Left renal pelvis (tissue), 4 donors: ENCODE measurements around the gene FADS1. TPM values are rescaled to one million over a fixed set of nuclear protein-coding genes. Genes with fewer than 3 reads are reported as not detected.

Experiments used
- DNase-seq, 4 donors: peaks; one replicate each; pipeline ENCODE4 v3.0.0-alpha.2; 2013; ENCODE audit warnings: low read depth in 4 of 4, low spot score in 3 of 4
- polyA plus RNA-seq, 4 donors: library from polyadenylated mRNA; unstranded; fragments of 120-200 nt; gene quantifications; one replicate each; pipeline ENCODE4 v1.2.1, GENCODE V29; 2013; ENCODE audit not compliant: insufficient read length in 4 of 4

The FADS1 gene
- polyA plus RNA-seq, result 10 to 100 TPM; 33.2 to 46.7 (median 41.1) TPM

DNA sequence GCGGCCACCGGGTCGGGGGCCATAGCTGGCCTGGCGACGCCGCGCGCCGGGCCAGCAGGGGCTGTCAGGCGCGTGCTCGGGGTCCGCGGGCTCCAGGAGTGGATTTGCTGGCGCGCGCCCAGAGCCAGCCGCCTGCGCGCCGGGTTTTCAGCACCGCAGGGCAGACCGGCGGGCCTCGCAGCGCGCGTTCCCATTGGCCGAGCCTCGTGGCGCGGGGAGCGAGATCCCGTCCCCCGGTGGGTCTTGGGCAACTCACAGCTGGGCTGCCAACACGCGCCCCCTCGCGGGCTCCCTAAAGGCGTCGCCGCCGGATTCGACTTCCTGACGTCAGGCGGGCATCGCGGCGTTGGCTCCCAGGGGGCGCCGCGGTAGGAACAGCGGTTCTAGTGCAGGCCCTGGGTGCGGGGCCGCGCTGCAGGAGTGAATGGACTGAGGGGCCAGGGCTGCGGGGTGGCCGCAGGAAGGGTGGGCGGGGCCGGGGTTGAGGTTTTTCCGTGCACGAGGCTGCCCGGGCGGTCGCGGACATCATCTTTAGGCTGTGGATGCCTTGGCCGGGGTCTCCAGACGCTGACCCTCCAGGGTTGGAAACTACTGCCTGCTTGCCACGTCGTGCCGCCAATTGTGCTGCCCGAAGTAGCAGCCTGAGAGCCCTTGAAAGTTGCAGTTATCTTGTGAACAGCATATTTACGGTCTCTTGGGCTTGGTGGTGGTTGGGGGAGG is at the start of gene FADS1:
FADS1 (minus strand) TSS at position 268 of the 720 bp plus-strand sequence; CDS start at position 194, 74 bp downstream.
- peak; percentile 76 to 88 (median 80) for DNase-seq

DNA sequence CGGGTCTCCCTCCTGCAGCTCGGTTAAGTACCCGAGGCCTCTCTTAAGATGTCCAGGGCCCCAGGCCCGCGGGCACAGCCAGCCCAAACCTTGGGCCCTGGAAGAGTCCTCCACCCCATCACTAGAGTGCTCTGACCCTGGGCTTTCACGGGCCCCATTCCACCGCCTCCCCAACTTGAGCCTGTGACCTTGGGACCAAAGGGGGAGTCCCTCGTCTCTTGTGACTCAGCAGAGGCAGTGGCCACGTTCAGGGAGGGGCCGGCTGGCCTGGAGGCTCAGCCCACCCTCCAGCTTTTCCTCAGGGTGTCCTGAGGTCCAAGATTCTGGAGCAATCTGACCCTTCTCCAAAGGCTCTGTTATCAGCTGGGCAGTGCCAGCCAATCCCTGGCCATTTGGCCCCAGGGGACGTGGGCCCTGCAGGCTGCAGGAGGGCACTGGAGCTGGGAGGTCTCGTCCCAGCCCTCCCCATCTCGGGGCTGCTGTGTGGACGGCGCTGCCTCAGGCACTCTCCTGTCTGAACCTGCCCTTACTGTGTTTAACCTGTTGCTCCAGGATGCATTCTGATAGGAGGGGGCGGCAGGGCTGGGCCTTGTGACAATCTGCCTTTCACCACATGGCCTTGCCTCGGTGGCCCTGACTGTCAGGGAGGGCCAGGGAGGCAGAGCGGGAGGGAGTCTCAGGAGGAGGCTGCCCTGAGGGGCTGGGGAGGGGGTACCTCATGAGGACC is 49.6 kb upstream of the FADS1 start:
- no peak for DNase-seq

DNA sequence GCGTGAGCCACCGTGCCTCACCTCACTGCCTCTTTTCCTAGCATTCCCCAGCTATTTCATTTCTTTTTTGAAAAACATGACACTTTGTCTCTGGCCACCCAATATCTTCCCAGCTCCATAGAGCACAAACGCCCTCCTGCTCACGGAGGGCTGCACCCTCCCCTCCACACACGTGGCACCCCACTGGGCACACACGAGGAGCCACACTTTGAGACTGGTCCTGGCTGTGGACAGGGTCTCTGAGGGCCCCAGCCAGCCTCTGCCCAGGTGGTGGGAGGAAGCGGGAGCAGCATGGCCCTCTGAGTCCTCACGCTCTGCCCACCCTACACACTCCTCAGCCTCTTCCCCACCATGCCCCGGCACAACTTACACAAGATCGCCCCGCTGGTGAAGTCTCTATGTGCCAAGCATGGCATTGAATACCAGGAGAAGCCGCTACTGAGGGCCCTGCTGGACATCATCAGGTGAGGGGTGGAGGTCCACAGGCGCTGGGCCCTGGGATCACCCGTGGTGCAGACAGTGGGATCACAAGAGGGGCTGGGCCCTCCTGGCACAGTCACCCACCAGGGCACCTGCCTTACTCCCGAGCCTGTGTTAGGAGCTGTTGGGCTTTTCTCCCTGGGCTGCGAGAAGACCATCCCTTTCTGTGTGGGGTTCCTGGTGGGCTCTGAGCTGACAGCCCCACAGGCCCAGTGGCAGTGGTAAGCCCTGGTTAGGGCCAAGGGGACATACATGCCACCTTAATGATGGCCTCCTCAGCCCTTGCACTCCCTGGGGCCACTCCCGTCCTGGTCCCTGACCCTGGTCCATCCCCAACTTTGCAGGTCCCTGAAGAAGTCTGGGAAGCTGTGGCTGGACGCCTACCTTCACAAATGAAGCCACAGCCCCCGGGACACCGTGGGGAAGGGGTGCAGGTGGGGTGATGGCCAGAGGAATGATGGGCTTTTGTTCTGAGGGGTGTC is 48.3 kb upstream of the FADS1 start:
- DNase-seq, result no peak

DNA sequence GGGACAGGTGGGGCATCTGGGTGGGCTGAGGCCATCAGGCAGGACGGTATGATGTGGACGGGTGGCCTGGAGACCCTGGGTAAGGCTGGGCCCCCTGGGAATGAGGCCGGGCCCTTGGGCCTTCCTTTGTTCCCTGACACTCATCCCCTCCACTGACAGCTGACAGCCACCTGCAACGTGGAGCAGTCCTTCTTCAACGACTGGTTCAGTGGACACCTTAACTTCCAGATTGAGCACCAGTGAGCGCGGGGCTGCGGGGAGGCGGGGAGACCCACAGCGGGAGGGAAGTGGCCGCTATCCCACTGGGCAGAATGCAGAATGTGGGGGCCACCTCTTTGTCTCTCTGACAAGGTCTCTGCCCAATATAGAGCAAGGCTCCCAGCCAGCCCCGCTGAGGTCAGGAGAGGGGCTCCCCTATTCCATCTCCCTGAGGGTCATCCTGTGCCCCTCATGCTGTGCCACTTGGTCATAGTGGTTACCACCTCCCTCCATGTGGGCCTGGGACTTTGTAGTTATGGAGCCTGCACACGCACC is 46.8 kb upstream of the FADS1 start:
- no peak for DNase-seq

DNA sequence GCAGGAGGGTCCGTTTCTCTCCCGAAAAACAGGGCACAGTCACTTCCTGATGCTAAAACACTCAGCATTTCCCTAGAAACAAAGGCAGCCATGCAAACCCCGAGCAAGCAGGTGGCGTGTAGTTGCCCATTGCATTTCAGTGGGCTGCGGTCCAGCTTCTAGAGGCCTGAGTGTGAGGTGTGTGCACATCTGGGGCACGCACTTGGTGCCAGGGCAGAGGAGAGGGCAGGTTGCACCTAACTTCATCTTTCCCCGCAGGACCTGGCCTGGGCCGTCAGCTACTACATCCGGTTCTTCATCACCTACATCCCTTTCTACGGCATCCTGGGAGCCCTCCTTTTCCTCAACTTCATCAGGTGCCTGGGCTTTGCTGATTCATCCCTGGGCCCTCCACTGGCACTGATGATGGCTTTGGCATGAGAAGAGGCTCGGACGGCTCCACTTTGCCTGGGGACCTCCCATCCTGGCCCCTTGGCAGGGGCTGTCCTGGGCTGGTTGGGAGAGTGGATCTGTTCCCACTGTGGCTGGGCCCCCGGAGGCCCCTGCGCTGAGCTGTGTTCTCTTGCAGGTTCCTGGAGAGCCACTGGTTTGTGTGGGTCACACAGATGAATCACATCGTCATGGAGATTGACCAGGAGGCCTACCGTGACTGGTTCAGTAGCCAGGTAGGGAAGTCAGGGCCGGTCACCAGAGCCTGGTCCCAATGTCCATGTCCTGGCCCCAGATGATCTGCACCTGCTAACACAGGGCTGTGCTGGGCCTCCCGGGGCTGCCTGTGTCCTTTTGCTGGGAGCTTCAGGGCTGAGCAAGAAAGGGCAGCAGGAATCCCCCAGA is 46.1 kb upstream of the FADS1 start:
- no peak for DNase-seq

DNA sequence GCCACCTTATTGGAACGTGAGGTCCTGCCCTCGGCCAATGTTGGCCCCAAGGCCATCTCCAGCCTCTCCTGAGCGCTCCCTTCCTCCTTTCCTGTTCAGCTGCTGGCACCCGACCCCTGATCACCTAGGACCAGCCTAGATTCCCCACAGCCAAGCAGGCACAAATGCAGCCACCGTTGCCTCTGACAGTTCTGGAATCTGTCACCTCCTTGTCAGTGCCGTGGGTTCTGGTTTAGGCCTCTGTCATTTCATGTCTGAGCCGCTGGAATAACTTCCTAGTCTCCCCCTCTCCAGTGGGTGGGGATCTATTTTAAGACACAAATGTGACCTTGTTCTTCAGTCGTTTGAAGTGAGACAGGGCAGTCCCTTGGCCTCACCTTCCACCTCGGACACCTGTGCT is 44.8 kb upstream of the FADS1 start:
- no peak for DNase-seq

DNA sequence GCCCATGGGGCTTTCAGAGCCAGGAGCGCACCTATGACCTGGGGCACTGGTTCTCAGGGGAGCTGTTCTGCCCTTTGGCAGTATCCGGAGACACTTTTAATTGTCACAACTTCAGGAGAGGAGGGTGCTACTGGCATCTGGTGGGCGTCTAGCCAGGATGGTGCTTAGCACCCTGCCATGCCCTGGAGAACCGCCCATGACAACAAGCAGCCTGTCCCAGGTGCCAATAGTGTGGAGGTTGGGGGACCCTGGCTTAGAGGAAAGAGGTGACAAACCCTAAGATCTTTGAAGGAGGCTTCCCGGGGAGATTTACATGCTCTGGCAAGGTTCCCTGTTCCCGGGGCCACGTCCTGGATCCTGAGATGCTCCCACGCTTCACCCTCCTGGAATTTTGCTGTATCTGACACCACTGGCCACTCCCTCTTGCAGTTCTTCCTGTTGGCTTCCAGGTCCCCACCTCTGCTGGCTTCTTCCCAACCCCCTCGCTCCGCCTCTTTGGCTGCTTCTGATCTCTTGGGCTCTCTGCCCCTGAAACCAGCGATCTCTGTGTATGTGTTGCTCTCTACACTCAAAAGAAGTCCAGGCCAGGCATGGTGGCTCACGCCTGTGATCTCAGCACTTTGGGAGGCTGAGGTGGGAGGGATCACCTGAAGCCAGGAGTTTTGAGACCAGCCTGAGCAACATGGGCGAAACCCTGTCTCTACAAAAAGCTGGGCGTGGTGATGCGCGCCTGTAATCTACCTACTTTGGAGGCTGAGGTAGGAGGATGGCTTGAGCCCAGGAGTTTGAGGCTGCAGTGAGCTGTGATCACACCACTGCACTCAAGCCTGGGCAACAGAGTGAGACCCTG is 43.5 kb upstream of the FADS1 start:
- DNase-seq, result no peak

DNA sequence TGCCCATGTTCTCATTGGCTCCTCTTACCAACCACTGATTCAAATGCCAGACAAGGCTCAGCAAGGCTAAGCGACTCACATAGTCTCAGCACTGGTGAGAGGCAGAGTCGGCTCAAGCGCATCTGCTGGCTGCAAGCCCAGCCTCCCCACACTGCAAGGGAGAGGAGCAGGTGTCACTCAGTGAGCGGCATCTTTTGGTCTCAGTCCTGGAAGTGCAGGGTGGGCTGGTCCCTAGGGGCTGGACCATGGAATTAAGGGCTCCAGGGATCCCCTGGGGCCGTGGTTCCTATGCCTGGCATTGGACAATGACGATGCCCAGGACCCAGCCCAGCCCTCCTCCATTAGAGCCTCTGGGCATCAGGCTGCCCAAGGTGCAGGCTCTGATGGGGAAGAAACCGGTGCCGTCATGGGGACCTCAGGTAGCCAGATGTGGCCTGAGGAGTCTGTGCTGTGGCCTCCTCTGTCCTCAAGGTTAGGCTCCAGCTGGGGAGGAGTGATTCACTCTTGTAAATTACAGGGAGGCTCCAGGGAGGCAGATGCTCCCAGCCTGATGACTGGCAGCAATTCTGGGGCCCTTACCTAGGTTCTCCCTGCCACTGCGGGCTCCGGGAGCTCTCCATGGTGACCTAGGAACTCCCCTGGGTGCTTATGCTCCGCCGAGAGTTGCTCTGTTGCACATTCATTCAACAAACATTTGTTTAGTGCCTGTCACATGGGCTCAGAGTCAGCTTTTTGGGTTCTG is 39.3 kb upstream of the FADS1 start:
- no peak for DNase-seq

DNA sequence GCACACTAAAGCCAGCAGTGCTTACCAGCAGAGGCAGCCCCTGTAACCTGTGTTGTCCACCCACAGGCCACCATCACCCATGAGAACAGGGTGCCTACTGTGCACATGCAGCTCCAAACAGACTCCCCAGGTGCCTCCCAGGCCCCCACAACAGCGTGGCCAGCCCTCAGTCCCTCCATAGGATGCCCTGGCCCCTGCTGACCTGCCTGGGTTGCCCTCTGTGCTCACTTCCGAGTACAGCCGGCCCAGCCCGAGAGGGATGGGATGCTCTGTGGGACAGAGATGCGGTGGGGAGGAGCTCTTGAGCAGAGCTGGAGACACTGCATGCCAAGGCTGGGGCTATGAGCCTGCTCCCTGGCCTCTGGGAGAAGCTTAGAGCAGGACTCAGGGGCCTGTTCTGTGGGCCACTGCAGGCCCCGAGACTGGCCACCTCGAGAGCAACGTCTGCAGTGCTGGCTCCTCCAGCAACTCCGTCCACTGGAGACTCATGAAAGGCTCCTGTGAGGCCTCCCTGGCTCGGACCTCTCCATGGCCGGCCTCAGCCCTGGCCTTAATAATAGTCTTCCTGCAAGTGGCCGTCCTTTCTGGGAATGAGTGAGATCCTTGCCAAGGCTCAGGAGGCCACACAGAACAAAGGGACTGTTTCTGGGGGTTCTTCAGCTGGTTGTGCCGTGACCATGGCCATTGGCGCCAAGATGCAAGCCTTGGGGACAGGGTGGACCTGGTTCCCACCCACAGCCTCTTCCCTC is 38.3 kb upstream of the FADS1 start:
- no peak for DNase-seq

DNA sequence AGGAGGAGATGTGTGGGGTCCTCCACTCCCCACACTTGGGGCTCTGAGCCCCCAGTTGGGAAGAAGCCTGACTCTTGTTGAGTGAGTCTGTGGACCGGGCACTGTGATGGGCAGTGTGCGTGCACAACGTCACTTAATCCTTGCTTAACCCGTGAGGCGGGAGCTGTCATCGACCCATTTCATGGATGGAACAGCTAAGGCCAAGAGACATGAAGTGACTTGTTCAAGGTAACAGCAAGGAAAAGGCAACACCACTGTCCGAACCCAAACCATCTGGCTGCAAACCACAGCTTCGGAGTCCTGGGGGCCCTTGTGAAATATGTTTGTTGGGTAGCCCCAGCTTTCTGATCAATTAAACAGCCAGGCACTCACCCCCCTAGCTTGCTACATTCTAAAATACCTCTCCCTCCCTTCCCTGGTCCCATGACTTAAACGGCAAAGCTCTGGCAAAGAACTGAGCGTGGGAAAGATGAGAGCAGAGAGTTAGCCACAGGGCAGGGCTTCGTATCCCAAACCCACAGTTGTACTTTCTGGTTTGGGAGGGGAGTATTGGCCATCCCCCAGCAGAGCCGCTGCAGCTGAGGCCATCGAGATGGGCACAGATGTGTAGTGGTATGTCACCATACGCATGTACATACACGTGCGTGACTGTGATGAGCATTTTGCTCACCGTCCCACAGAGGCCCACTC is 37.5 kb upstream of the FADS1 start:
- DNase-seq, result no peak

DNA sequence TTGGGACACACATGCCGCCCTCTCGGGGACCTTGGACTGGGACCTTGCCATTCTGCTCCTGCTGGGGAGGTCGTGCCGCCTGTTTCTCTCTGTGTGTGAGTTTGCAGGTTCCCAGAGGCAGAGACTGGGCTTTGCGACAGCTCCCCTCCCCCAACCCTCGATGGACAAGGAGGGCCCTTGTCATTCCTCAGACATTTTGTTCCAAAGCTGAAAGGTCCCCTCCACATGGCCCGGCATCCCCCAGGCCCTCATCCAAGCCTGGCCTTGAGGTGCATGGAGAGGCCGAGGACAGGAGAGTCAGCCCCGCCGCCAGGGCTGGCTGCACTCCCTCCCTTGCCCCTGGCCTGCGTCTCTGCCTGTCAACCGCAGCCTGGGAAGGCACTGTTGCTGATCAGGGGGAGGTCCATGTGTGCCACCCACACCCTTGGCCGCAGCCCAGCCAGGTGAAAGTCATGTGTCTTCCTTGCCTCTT is 36.9 kb upstream of the FADS1 start:
- DNase-seq, result no peak

DNA sequence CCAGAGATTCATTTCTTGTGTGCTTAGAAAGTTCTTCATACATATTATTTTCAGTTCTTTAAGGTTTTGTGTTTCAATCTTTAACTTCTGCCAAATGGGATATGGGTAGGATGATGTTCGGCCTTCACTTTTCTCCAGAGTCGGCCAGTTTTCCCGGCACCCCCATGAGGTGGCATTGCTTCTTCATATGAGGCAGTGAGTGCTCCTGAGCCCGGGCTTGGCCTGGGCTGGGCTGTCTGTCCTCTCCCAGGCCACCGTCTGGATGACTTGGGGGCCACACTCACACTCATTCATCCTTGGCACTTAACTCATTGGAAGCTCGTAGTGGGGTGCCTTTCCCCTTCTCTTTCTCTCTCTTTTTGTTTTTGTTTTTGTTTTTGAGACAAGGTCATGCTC is 35.1 kb upstream of the FADS1 start:
- no peak for DNase-seq

DNA sequence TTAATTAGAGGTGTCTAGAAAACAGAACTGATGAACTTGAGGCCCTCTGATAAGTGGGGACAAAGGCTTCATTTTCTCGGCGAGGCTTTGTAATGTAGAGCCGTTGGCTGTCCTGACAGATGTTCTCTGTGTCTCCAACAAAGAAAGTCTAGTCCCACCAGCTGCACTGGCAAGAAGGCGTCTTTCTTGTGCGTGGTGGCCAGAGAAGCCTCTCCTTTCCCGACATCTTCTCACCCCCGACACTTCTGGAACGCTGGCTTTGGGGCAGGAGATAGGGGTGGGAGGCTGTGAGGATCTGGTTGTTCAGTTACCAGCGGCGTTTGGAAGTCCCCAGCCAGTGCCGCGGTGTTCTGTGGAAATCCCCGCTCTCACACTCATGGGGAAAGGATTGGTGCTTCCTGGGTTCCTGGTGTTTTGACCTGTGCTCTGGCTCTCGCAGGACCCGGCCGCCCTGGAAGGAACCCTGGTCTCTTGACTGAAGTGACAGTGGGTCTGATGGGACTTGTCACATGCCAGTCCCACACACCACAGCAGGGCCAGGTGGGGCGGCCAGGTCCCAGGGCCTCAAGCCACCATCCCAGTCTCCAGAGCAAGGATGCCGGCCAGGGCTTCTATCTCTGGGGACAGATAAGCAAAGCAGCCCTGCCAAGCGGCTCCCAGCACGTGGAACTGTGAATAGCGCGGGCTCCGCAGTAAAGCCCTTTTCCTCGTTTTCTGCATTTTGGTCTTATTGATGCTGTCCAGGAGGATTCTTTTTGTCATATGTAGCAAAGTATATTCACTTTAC is 34.5 kb upstream of the FADS1 start:
- no peak for DNase-seq

DNA sequence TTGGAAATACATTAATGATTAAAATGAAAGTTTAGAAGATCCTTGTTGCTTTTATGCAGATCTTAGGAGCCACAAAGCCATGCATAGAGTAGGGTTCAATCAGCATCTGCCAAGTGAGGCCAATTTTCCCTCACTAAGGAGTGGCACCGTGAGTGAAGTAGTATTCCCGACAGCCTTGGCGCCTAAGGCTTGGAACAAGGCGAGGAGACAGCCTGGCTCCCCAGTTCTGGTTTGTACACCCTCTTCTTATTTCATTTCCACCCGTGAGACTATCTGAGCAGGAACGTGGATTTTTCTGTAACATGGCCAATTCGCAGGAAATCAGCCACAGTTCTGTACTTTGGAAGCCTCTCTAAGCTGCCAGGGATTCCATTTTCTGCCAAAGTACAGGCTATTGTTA is 33.9 kb upstream of the FADS1 start:
- no peak for DNase-seq

DNA sequence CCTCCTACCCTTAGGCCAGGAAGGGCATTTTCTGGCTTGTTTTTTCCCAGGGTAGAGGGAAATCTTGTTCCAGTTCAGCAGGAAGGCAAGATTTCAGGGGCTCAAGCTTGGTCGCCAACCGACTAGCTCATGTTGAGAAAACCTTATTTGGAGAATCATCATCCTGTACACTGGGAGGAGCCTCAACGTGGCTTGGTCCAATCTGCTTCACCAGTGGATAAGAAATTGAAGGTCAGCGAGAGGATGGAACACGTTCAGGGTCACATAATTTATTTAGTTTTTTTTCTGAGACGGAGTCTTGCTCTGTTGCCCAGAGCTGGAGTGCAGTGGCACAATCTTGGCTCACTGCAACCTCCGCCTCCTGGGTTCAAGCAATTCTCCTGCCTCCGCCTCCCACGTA is 31.8 kb upstream of the FADS1 start:
- no peak for DNase-seq

DNA sequence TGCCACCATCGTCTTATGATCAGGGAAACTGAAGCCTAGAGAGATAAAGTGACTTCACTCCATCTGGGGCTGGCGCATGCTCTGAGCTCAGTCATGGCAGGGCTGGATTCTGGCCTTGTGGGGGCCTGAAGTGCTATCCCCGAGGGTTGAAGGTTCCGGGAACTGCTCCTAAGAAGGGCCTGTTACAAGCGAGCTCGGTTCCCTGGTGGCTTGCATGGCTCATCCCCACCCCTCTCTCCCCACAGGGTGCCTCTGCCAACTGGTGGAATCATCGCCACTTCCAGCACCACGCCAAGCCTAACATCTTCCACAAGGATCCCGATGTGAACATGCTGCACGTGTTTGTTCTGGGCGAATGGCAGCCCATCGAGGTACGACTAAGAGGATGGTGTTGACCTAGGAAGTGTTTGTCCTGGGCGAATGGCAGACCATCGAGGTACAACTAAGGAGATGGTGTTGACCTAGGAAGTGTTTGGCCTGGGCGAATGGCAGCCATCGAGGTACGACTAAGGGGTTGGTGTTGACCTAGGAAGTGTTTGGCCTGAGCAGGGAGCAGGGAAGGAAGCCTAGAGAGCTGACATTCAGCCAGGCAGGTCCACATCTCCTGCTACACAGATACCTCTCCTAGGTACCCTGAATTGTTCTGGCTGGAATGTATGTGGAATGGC is 31.2 kb upstream of the FADS1 start:
- no peak for DNase-seq
